HG02840 (cell line): Measurements from ENCODE around the gene EIF4E1B.

ENCODE experiments used
- ATAC-seq: cut with Tn5 transposase; IDR thresholded peaks from one replicate; pipeline ENCODE4 v1.9.1; 2021; ENCODE audit warnings: mild to moderate bottlenecking, moderate library complexity, moderate number of reproducible peaks; ENCODE audit not compliant: unreplicated experiment, low FRiP score

The EIF4E1B gene

DNA sequence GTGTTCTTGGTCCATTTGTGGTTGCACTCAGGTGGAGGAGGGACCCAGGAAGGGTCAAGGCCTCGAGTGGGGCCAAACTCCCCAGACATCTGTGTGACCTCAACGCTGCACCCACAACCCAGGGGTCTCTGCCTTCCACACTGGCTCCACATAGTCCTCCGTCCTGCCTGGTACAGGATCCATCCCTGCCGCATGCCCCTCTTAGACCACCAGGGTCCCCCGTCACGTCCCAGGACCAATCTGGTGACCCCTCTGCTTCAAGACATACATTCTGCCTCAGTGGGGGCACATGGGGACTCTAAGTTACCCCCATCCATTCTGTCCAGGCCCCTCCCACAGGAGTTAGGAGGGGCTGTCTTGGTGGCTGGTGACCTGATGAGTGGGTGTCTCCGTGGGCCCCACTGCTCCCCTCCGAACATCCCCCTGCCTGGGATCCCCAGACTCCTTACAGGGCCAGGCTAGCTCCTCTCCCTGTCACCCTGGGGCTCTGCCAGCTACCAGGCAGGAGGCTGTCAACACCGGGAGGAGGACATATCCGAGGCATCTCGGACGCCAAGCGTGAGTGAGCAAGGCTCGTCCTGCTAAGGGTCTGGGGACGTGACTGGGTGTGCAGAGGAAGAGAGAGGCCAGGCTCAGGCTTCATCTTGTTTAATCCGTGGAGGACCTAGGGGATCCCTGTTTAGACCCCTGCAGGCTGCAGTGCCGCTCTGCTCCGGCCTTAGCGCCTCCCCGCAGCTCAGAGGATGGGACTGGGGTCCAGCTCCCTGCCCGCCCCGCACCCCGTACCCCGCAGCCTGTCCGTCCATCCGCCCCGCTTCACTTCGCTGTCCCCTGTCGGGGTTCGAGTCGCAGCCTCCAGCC lies 49.1 kb downstream of the EIF4E1B start:
- no peak for ATAC-seq

DNA sequence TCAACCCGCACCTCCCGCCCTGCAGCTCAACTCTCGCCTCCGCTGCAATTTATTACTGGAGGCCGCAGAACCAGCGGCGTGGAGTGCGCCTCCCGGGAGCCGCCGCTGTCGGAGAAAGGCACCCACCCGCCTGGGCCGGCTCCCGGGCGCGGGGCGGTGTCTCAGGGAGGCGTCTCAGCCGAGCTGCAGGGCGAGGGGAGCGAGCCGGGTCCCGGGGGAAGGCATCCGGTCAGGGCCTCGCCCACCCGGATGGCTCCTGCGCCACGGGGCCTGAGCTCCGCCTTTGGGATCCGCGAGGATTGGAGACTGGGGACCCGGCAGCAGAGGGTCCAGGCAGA lies 49.7 kb downstream of the EIF4E1B start:
- ATAC-seq, result no peak

DNA sequence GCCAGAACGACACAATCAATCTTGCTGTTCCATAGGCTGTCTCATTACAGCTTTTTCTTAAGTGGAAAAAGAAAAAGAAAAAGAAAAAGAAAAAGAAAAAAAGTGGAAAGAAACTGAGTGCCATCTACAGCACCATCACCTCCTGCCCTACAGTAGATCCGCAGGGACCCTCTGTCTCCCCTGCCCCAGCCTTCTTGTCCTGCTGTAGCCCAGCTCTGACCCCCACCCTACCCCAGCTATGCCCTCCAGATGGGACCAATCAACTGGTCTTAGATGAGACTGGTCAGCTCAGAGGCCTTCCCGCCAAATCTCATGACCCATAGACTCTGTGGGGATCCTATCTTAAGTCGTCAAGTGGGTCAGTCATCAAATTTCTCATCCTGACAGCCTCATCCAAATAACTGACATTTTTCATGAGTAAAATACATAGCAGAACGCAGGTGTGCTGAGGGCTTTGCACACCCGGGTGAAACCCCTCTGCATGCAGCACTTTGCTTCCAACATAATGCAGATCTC lies 51.6 kb downstream of the EIF4E1B start:
- ATAC-seq, result no peak

DNA sequence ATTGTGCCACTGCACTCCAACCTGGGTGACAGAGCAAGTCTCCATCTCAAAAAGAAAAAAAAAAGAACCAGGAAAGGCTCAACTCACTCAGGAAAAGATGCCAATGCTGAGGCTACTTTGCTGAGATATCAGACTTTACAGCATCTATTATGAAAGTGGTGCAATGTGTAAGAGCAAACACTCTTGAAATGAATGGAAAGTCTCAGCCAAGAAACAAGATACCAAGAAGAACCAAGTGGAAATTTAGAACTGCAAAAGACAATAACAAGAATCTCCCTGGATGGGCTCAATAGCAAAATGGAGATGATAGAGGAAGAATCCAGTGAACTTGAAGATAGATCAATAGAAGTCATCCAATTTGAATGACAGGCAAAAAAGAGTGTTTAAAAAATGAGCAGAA lies 54.5 kb downstream of the EIF4E1B start:
- ATAC-seq, result no peak

DNA sequence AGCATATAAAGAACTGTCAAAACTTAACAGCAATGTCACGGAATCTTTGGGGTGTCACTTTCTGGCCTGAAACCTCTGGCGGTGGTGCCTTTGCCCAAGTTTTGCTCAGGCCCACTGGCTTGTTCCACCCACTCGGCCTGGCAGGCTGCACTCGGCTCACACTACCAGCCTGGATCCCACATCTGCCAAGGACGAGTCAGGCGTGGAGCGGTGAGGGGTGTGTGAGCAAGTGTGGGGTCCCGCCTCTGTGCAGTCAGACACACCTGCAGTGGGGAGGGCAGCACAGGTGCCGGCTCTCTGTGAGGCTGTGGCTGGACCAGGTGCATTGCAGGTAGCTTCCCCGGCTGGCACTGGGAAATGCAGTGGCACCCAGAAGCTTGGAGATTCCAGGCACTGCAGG lies 56.8 kb downstream of the EIF4E1B start:
- no peak for ATAC-seq

DNA sequence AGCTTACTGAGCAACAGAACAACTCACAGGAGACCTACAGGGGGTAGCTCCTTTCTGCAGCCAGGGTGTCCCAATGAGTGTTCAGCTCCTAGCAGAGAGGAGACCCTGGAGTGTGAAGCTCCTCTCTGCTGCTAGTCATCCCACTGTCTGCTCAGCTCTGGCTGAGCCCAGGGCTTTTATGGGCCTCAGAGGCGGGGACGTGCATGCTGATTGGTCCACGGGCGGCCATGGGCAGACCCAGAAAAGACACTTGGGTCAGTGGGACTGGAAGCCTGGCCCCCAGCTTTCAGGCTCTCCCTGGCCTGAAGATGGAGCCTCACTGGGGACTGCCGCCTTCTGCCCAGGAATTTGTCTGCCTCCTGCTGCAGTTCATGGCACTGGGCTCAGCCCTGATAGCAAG lies 57.4 kb downstream of the EIF4E1B start:
- ATAC-seq, result no peak

DNA sequence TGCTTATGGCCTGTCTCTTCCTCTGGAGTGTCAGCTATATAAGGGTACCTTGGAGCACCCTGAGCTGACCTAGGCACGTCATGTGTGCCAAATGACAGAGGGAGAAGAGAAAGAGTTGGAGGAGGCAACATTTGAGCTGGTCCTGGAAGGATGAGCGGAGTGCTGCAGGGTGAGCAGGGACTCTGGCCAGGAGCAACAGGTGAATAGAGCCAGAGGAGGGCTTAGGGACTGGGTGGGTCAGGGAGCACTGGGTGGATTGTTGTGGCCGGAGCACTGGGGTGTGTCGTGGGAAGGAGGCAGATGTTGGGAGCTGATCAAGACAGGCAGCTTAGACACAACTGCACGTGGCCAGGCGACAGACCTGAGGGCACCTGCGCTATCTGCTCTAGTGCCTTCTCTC lies 60.4 kb downstream of the EIF4E1B start:
- no peak for ATAC-seq

DNA sequence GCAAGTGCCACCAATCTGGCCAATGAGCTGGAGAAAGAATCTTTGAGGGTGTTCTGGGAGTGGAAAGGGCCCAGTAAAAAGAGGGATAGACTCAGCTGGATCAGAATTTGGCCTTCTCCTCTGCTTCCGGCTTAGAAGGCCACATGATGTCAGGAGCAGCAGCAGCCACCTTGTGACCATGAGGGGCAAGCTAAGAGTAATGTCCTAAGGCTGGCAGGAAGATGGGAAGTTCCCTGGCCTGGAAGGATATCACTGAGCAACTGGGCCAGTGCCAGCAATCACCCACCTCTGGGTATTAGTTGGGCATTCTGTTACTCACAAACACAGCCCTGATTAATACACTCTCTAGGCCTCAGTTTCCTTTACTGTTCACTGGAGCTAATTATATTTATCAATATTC lies 61.0 kb downstream of the EIF4E1B start:
- ATAC-seq, result no peak

DNA sequence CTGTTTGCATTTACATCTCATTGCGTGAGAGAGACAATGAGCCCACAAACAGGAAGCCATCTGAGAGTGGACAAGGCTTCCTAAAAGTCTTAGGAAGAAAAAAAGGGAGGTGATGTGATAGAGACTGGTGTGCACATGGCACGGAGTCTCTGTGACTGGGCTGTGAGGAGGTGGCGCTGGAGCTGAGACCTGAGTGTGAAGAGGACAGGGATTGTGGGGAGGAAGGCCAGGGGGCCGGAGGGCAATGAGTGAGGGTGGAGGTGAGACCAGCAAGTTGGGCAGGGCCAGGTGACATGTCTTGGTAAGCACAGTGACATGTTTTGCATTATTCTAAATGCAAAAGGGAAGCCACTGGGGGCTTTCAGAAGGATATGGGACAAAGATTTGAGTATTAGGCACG lies 61.9 kb downstream of the EIF4E1B start:
- no peak for ATAC-seq

DNA sequence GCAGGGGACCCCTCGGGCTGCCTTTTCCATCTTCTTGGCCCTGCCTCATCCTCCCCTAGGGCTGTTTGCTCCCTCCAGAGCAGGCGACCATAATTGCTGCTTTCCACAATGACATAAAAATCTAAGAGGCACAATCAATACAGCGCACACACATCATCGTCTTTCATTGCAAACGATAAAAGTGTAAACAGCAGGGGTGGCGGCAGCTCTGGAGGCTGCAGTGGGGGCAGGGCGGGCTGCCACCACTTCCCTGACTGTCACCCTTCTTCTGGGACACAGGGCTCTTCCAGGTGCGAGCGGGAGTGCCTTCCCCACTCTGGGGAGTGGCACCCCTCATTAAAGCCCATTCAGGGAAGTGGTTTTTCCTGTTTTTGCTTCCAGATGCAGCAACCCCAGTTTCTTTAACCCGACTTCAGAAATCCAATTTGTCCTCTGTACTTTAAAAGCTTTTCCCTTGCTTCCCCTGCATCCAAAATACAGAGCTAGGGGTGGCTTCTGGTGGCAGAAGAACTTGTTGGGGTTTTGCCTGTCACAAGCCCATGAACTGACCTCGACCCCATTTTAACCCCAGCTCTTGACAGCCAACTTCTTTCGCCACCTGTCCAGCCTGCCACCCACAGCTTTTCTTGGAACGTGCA lies 62.5 kb downstream of the EIF4E1B start:
- ATAC-seq, result no peak

DNA sequence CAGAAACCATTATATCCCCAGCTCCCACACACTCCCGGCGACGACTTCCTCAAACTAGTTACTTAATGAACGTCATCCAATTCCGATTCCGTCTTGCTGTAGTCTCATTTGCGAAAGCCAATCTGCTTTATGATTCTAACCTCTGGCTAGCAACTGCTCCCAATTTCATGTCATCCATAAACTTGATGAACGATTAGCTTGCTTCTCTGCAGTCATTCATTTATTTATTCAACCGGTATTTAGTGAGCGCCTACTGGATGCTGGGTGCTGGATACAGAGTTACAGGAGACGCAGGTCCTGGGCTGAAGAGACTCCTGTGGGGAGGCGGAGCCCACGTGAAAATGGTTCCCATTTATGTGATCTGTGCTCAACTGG lies 63.0 kb downstream of the EIF4E1B start:
- no peak for ATAC-seq

DNA sequence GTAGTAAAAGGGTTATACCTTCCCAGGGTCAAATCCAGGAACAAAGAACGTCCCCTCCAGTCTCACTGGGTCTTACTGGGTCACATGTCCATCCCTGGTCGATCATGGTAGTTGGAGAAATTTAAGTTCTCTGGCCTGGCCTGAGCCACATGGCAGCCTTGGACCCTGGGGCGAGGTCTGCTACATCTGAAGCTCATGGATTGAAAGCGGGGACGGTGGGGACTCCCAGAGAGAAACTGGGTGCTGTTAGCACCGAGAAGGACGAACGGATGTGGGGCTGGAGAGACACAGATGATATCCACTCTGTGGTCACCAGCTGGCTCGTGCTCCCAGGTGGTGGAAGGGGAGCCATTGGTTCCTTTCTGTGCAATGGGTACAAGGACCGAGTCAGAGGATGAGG lies 63.7 kb downstream of the EIF4E1B start:
- no peak for ATAC-seq

DNA sequence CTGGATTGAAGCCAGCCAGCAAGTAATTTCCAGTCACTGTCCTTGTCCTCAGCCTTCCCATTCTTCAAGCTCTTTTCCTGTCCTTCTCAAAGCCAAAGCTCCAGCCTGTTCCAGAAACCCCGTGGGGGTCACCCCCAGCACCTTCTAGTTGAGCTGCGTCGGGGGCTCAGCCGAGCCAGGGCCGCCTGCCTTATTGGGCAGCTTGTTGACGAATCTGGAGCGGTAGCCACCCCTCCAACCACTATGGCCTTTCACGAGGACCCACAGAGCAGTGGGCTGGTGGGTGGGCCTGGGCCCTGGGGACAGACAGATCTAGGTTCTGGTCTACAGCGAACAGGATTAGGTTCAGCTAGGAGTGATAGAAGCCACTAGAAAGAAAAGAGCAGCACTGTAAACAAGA lies 64.2 kb downstream of the EIF4E1B start:
- ATAC-seq, result no peak

DNA sequence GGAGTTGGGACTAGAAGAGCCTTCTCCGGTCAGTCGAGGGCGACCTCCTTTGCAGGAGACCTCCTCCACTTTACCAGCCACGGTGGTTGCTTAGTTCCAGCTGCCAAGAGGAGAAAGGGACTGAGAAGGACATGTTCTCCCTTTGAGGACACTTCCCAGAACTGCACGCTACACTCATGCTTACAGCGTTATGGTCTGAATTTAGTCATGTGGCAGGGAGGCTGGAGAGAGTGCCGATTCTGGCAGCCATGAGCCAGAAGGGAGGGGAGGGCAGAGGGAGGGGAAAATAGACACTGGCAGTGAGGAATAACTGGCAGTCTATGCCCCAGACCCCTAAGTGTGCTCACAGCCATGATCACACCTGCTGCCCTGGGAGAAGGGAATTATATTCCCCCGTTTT lies 64.6 kb downstream of the EIF4E1B start:
- no peak for ATAC-seq
